ENCODE data around the gene EGFL8. TPM values are rescaled to one million over a fixed set of nuclear protein-coding genes. Genes with fewer than 3 reads are reported as not detected.
"Not testable (repeated sequence)": the region's sequence is repeated elsewhere in the genome, so short reads cannot be mapped to it uniquely, and the experiment has no call there.

The EGFL8 gene
- total RNA-seq, 1 donor from 2014 or later: 13.3 TPM

DNA sequence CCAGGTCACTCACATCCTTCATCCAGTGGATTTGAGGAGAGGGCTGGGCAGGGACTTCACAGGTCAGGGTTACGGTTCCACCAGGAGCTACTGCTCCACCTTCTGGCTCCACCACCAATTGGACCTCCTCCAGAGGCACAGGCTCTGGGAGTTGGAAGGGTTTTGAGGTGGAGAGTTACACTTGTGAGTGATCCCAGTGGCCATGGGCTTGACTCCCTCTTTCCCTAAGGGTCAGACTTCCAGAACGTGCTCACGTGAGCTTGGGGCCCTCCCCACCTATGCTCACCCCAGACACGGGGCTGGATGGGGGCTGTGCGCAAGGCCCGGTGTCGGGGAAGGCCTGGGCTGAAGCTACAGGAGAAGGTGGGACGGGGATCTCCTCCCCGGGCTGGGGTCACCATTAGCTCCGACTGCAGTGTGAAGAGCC, 18.2 kb downstream of the EGFL8 start:
- H3K4me1 ChIP-seq: peaks cover 42% of the 10 kb centered on the region
- intact Hi-C loops (cut with DNase I): loop anchor here (10.0 kb wide), 1 partner anchor 1022 kb away; the partner anchor contains the start of genes HSD17B8, RING1, RXRB and SLC39A7

DNA sequence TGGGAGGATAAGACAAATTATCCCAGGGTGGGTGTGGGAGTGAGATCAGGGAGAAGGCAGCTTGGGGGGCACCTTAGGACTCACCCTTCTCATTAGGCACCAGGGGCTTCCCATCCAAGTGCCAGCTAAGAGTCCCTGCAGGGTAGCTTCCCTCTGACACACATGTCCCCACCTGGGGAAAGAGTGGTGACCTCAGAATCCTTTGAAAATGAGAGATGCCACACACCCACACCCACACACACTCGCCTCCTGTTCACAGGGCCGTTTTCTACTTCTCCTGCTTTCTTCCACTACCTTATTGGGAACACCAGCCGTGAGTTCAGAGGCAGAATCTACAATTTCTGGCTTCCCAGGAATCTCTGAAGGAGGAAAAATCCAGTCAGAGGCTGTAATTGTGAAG, 18.6 kb downstream of the EGFL8 start:
- DNase-seq (ENCODE audit: extremely low spot score in 2 of 2): no peak
- Histone ChIP-seq H3K4me1 (peaks cover 47% of the 10 kb centered on the region), H3K27me3 (no peaks in the 10 kb centered on the region), H3K27ac (peak overlapping the region; percentile 99), H3K36me3 (peaks cover 0 to 29% of the 10 kb centered on the region in 2 donors), H3K9me3 (no peaks in the 10 kb centered on the region), H3K4me3 (no peak overlapping the region)
- TF ChIP-seq, protein P1, sequence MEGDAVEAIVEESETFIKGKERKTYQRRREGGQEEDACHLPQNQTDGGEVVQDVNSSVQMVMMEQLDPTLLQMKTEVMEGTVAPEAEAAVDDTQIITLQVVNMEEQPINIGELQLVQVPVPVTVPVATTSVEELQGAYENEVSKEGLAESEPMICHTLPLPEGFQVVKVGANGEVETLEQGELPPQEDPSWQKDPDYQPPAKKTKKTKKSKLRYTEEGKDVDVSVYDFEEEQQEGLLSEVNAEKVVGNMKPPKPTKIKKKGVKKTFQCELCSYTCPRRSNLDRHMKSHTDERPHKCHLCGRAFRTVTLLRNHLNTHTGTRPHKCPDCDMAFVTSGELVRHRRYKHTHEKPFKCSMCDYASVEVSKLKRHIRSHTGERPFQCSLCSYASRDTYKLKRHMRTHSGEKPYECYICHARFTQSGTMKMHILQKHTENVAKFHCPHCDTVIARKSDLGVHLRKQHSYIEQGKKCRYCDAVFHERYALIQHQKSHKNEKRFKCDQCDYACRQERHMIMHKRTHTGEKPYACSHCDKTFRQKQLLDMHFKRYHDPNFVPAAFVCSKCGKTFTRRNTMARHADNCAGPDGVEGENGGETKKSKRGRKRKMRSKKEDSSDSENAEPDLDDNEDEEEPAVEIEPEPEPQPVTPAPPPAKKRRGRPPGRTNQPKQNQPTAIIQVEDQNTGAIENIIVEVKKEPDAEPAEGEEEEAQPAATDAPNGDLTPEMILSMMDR (IDR thresholded peaks at IDR 0.05): no peak
- TF ChIP-seq POLR2A (IDR thresholded peaks at IDR 0.05) (no peak), POLR2AphosphoS5 (IDR thresholded peaks at IDR 0.05; ENCODE audit: insufficient read depth in 1 of 2, low read depth in 1 of 2) (no peak)
- intact Hi-C loops (cut with DNase I): loop anchor here (10.0 kb wide), 1 partner anchor 1022 kb away; the partner anchor contains the start of genes HSD17B8, RING1, RXRB and SLC39A7

More for the DNA sequence above, 18.2 kb downstream of the EGFL8 start:
- Histone ChIP-seq H3K9me3 (no peaks in the 10 kb centered on the region), H3K27ac (peak overlapping the region; percentile 24), H3K4me3 (no peak overlapping the region), H3K27me3 (no peaks in the 10 kb centered on the region), H3K36me3 (peaks cover 0 to 27% of the 10 kb centered on the region in 2 donors)
- no peak for DNase-seq (ENCODE audit: extremely low spot score in 2 of 2)
- TF ChIP-seq, protein P1 (IDR thresholded peaks at IDR 0.05): no peak
- TF ChIP-seq POLR2AphosphoS5 (IDR thresholded peaks at IDR 0.05; ENCODE audit: insufficient read depth in 1 of 2, low read depth in 1 of 2) (no peak), POLR2A (IDR thresholded peaks at IDR 0.05) (no peak)

DNA sequence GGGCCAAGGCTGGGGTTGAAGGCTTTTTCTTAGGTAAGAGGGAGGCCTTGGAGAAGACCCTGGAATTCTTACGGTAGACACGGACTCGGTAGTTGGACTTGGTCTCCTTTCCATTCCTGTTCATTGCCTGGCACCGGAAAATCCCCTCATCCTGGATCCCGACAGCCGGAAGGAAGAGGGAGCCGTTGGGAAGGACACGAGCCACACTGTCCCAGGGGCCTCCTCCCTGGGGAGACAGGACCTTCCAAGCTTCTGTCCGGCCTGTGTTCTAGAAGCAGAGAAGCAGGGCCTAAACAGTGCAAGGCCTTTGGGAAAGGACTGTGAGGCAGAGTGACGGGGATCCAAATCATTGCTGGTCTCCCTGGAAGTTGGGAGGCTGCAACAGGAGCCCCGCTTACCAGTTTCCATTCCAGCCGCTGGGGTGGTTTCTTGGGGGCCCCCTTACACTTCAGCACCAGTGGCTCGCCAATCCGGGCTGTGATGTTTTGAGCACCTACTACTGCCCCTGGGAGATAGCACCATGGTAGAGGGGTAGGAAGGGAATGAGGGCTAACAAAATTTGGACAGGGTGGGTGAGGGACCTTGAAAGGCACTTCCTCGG, 19.2 kb downstream of the EGFL8 start:
- peak in 1 of 2 donors; percentile 84 for DNase-seq (ENCODE audit: extremely low spot score in 2 of 2)
- Histone ChIP-seq H3K4me3 (no peak overlapping the region), H3K9me3 (no peaks in the 10 kb centered on the region), H3K27ac (peak overlapping the region; percentile 99), H3K27me3 (no peaks in the 10 kb centered on the region), H3K4me1 (peaks cover 52% of the 10 kb centered on the region), H3K36me3 (peaks cover 0 to 29% of the 10 kb centered on the region in 2 donors)
- intact Hi-C loops (cut with DNase I): loop anchor here (10.0 kb wide), 1 partner anchor 1021 kb away; the partner anchor contains the start of genes HSD17B8, RING1, RXRB and SLC39A7
- no peak for TF ChIP-seq POLR2AphosphoS5 (IDR thresholded peaks at IDR 0.05; ENCODE audit: insufficient read depth in 1 of 2, low read depth in 1 of 2)
- no peak for TF ChIP-seq POLR2A (IDR thresholded peaks at IDR 0.05)
- TF ChIP-seq, protein P1 (IDR thresholded peaks at IDR 0.05): no peak

DNA sequence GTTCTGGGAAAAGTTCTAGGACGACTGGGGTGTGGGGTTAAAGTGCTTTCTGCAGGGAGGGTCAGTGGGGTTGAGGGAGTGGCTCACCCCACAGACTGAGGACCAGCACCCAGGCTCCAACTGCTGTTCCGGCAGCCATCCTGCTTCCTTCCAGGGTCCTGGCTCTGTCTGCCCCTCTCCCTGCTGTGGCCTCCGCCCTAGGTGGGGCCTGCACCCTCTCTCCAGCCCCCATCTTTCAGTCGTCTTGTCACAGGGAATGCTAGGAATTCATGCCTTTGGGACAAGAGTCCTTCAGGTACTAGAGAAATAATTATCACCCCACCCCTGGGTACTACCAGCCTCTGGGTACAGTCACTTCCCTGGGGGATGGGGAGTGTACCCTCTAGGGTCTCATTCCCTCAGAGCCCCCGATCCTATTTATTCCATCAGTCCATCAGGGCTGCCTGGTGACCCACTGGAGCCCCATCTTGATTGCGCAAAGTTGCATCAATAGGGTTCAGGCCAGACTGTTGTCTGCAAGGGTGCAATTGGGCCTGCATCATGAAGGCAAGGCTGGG, 19.8 kb downstream of the EGFL8 start, which contains the start of gene AGER:
AGER (minus strand) TSS at position 170 of the 557 bp plus-strand sequence; CDS start at position 139, 31 bp downstream.
- no peaks in the 10 kb centered on the region for H3K27me3 ChIP-seq
- H3K4me1 ChIP-seq: peaks cover 52% of the 10 kb centered on the region
- intact Hi-C loops (cut with DNase I): loop anchor here (10.0 kb wide), 1 partner anchor 1021 kb away; the partner anchor contains the start of genes HSD17B8, RING1, RXRB and SLC39A7
- no peak for TF ChIP-seq POLR2A (IDR thresholded peaks at IDR 0.05)
- TF ChIP-seq, protein P1 (IDR thresholded peaks at IDR 0.05): no peak
- no peak for TF ChIP-seq POLR2AphosphoS5 (IDR thresholded peaks at IDR 0.05; ENCODE audit: insufficient read depth in 1 of 2, low read depth in 1 of 2)
- no peaks in the 10 kb centered on the region for H3K9me3 ChIP-seq
- H3K27ac ChIP-seq: peak within 1 kb of the TSS; percentile 99
- no peak for DNase-seq (ENCODE audit: extremely low spot score in 2 of 2)
- H3K36me3 ChIP-seq: peaks cover 0 to 29% of the 10 kb centered on the region in 2 donors
- no peak within 1 kb of the TSS for H3K4me3 ChIP-seq

DNA sequence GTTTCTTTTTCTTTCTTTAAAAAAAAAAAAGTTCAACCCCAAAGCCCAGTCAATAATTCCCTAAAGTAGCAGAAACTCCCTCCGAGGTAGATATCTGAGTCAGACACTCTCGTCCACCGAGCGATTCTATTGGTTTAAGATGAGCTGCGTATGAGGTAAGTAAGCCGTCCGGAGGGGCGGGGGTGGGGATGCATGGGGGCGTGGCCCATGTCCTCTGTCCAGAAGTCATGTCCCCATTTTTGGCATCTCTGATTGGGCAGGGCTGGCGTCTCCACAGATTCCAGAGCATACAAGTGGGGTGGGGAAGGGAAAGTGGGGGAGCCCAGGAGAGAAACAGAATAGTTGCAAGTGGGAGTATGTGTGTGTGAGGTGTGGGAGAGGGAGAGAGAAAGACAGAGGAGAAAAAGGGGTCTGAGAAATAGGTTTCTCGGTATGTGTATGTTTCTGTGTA, 21.3 kb downstream of the EGFL8 start:
- intact Hi-C loops (cut with DNase I): loop anchor here (10.0 kb wide), 1 partner anchor 1019 kb away; the partner anchor contains the start of genes HSD17B8, RING1, RXRB and SLC39A7
- Histone ChIP-seq H3K36me3 (peaks cover 0 to 21% of the 10 kb centered on the region in 2 donors), H3K27ac (peak overlapping the region; percentile 99), H3K4me1 (peaks cover 51% of the 10 kb centered on the region)
- H3K4me3 ChIP-seq; H3K27me3 ChIP-seq; H3K9me3 ChIP-seq; DNase-seq (ENCODE audit: extremely low spot score in 2 of 2): not testable (repeated sequence)

DNA sequence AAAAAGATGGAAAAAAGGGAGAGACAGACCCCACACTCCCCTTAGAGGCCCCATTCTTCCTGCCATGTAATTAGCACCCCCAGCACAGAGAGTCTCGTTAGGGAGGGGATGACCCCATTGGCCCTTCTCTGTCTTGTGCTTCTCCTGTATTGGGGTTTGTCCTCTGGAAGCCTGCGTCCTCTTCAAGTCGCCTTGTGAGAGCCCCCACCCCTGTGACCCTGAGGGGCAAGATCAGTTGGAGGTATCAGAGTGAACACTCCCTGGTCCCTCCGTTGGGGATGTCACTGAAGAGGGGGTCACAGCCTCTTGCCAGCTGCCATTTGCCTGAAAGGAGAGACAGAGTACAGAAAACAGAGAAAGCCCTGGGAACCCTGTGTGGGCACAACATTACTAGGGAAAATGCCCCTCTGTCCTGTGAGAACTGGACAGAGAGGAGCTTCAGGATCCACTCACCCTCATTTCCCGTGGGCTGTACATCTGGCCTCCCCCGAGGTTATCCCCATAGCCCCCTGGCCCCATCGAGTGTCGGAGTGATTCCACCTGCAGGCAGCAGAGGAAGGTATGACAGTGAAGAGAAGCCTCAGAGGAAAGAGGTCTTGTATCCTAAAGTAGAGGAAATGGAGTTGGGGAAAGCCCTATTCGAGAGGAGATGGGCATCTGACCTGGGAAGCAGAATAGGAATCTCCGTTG, 21.9 kb downstream of the EGFL8 start:
- Histone ChIP-seq H3K36me3 (peaks cover 0 to 19% of the 10 kb centered on the region in 2 donors), H3K4me1 (peaks cover 57% of the 10 kb centered on the region), H3K27ac (peak overlapping the region; percentile 99)
- not testable (repeated sequence) for H3K4me3 ChIP-seq; DNase-seq (ENCODE audit: extremely low spot score in 2 of 2); H3K27me3 ChIP-seq; H3K9me3 ChIP-seq
- intact Hi-C loops (cut with DNase I): loop anchor here (10.0 kb wide), 1 partner anchor 1019 kb away; the partner anchor contains the start of genes HSD17B8, RING1, RXRB and SLC39A7
